ENCODE results near the gene ATPAF1.

DNA sequence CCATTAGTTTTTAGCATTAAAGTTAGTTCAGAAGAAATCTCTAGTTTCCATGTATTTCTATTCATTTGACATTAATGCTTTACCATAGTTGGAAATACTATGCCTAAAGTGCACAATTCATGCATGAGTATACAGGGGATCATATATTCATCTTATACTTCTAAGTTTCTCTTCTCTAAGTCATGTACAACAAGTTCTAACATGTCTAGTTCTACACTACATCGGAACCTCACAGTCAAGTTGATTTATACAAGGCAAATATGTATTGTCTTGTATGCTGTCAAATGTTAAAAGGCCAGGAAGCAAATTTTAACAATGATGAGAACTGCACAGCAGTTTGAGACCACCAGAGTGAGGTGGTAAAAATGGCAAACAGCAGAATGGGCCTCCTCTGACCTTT is 28.6 kb downstream of the ATPAF1 start:
- TF ChIP-seq, protein P1, sequence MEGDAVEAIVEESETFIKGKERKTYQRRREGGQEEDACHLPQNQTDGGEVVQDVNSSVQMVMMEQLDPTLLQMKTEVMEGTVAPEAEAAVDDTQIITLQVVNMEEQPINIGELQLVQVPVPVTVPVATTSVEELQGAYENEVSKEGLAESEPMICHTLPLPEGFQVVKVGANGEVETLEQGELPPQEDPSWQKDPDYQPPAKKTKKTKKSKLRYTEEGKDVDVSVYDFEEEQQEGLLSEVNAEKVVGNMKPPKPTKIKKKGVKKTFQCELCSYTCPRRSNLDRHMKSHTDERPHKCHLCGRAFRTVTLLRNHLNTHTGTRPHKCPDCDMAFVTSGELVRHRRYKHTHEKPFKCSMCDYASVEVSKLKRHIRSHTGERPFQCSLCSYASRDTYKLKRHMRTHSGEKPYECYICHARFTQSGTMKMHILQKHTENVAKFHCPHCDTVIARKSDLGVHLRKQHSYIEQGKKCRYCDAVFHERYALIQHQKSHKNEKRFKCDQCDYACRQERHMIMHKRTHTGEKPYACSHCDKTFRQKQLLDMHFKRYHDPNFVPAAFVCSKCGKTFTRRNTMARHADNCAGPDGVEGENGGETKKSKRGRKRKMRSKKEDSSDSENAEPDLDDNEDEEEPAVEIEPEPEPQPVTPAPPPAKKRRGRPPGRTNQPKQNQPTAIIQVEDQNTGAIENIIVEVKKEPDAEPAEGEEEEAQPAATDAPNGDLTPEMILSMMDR (IDR thresholded peaks at IDR 0.05), result no peak
- TF ChIP-seq POLR2AphosphoS5 (IDR thresholded peaks at IDR 0.05; ENCODE audit: low read depth, low read length) (no peak), SIN3A (IDR thresholded peaks at IDR 0.05; ENCODE audit: borderline replicate concordance, insufficient read depth, low read depth, low read length) (no peak), TCF7L2 (IDR thresholded peaks at IDR 0.05; ENCODE audit: low read depth, low read length) (no peak)
- TF ChIP-seq, protein P2, sequence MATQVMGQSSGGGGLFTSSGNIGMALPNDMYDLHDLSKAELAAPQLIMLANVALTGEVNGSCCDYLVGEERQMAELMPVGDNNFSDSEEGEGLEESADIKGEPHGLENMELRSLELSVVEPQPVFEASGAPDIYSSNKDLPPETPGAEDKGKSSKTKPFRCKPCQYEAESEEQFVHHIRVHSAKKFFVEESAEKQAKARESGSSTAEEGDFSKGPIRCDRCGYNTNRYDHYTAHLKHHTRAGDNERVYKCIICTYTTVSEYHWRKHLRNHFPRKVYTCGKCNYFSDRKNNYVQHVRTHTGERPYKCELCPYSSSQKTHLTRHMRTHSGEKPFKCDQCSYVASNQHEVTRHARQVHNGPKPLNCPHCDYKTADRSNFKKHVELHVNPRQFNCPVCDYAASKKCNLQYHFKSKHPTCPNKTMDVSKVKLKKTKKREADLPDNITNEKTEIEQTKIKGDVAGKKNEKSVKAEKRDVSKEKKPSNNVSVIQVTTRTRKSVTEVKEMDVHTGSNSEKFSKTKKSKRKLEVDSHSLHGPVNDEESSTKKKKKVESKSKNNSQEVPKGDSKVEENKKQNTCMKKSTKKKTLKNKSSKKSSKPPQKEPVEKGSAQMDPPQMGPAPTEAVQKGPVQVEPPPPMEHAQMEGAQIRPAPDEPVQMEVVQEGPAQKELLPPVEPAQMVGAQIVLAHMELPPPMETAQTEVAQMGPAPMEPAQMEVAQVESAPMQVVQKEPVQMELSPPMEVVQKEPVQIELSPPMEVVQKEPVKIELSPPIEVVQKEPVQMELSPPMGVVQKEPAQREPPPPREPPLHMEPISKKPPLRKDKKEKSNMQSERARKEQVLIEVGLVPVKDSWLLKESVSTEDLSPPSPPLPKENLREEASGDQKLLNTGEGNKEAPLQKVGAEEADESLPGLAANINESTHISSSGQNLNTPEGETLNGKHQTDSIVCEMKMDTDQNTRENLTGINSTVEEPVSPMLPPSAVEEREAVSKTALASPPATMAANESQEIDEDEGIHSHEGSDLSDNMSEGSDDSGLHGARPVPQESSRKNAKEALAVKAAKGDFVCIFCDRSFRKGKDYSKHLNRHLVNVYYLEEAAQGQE (IDR thresholded peaks at IDR 0.05; ENCODE audit: insufficient read depth in 1 of 2, low read depth in 2 of 2, low read length in 1 of 2), result no peak

All from Panc1 (cell line).